Epithelial cell of esophagus (primary cell): ENCODE measurements around the gene NCOA1.

Experiments used
- DNase-seq: peaks from one replicate; pipeline ENCODE4 v3.0.0; 2010; ENCODE audit warnings: low read depth
- H3K4me3 ChIP-seq: 2 replicates; pipeline ENCODE4 v1.5.1; 2011; ENCODE audit warnings: mild to moderate bottlenecking, low read length, control low read depth
- CTCF ChIP-seq: IDR thresholded peaks from 2 replicates; pipeline ENCODE4 v1.5.1; 2011; ENCODE audit warnings: low read depth, mild to moderate bottlenecking, low read length, control low read depth, inconsistent platforms; ENCODE audit not compliant: insufficient read depth; ENCODE audit errors: missing control alignments

Gene NCOA1

DNA sequence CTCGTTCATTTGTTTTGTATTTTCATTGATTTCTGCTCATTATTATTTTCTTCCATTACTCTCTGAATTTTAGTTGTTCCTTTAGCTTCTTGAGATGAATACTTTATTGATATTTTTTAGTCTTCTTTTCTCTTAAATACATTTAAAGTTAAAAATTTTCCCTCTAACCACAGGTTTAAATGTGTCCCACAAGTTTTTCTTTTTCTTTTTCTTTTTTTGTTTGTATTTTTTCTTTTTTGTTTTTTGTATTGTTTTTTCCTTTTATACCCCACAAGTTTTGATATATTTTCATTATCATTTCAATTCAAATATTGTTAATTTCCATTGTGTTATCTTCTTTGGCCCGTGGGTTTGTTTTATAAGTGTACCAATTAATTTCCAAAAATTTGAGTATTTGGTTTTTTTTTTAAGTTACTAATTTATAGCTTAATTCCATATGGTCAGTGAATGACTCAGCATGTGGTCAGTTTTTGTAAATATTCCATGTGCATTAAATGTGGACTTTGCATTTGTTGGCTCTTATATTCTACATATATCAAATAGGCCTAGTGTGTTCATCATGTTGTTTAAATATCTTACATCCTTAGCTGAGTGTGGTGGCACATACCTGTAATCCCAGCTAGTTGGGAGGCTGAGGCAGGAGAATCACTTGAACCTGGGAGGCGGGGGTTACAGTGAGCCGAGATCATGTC is 318.4 kb downstream of the NCOA1 start:
- TF ChIP-seq CTCF: no peak
- no peak overlapping the region for H3K4me3 ChIP-seq
- DNase-seq: no peak

DNA sequence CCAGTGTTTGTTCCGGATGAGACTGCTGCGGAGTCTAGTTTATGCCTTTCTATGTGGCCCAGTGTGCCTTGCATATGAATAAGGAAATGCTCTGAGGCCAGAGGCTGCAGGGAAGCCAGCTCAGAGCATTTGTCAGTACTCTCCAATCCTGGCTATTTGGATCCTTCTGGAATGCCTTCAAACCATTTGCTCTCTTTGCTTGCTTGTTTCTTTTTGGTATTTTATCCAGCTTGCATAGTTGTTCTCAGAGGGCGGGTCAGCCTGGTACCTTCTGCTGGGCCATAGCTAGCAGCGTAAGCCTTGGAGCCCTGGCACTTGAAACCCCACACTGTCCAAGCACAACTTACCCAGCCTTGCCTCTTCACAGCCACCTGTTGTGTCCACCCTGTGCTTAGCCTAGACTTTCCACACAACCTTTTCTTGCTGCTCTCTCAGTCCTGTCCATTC is 322.7 kb downstream of the NCOA1 start:
- no peak overlapping the region for H3K4me3 ChIP-seq
- no peak for DNase-seq
- no peak for TF ChIP-seq CTCF

- no peak for TF ChIP-seq CTCF
- no peak for DNase-seq
- H3K4me3 ChIP-seq: no peak overlapping the region
Measured at GRCh38 chr2:24814516-24814915, 323.5 kb downstream of the NCOA1 start.

GRCh38 chr2:24815171-24815570 is 324.1 kb downstream of the NCOA1 start:
- TF ChIP-seq CTCF: no peak
- DNase-seq: no peak
- H3K4me3 ChIP-seq: no peak overlapping the region

DNA sequence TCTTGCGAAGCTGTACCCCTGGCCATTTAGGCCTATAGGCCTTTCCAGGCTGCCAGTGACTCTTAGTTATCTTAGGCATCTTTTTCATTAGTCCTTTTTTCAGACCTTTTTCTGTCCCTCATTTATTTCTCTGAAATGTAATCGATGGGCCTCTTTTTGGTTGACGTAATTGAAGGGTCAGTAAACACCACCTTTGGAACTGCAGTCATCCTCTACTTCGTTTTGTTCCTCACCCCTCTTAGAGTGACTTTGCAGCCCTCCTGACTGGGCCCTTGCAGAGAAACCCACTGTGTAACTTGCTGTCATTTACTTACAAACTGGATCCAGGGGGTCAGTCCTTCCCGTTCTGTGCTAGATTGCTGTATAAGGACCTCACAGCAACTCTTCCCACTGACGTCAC is 325.4 kb downstream of the NCOA1 start:
- no peak for TF ChIP-seq CTCF
- H3K4me3 ChIP-seq: no peak overlapping the region
- no peak for DNase-seq

DNA sequence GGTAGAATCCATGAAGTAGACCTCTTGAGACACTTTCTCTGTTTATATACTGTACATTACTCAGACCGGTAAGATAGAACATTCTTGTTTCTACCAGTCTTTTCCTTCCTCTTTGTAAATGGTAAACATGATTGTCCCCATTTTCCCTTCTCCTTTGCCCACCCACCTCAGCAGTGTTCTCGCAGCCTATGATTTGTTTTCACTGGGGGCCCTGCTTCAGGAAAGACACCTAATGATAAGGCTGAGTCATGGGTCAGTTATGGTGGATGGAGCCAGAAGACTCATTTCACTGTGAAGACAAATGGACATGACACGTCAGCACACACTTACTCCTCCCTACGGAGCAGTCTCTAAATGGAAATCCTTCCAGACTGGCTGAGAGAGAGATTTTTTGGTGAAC is 325.8 kb downstream of the NCOA1 start:
- DNase-seq: peak; percentile 49
- no peak overlapping the region for H3K4me3 ChIP-seq
- no peak for TF ChIP-seq CTCF

GRCh38 chr2:24818721-24819167 is 327.7 kb downstream of the NCOA1 start:
- DNase-seq: no peak
- TF ChIP-seq CTCF: no peak
- H3K4me3 ChIP-seq: no peak overlapping the region
